Activated CD8-positive, alpha-beta memory T cell treated with anti-CD3 and anti-CD28 coated beads, Interleukin-2, amount 50 U/mL, for 24 hours (primary cell): ENCODE measurements around the gene OR6P1.

ENCODE experiments used
- DNase-seq: peaks from one replicate; pipeline ENCODE4 v3.0.0-alpha.2; 2020; ENCODE audit errors: extremely low read depth

OR6P1 gene

GRCh38 chr1:158570480-158570879 lies at the start of gene OR6P1:
Gene OR6P1 (minus strand): TSS chr1:158570580. CDS start chr1:158563604, 6,976 bp downstream.
- no peak for DNase-seq

DNA sequence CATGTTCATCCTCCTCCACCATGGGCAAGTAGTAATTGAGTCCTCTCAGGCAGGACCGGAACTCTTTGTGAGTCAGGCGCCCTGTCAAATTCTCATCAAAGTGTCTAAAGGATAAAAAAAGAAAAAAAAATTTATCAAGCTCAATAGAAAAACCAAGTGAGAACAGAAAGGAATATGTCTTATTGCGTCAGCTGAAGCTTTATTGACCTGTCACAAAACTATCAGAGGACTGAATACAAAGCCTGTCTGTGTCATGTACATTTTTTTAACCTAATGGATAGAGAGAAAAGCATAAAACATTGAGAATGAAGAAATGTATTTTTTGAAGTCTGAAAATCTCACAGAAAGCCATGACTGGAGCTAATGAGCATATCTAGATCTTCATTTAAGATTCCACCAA lies 43.4 kb upstream of the OR6P1 start:
- no peak for DNase-seq

- DNase-seq, result no peak
Observed at GRCh38 chr1:158611916-158612315, 41.5 kb upstream of the OR6P1 start.

DNA sequence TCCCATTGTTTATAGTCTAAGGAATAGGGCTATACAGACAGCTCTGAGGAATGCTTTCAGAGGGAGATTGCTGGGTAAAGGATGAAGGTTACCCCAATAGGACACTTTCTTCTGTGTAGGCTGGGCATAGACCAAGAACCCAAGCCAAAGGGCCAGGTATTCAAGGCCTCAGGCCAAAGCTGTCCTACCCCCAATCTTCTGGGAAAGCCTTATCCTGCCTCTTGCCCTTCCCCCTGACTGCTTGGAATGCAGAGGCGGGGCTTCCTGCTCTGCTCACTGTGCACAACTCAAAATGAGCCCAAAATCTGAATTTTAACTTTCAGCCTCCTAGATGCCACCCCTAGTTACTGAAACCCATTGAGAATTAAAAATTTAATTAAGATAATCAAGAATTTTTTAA lies 36.9 kb upstream of the OR6P1 start:
- DNase-seq, result no peak

- DNase-seq, result no peak
Observed at GRCh38 chr1:158604968-158605367, 34.6 kb upstream of the OR6P1 start, which contains the start of gene OR10Z1. Gene OR10Z1 (plus strand): TSS chr1:158605268. CDS start chr1:158606439, 1,171 bp downstream.

- DNase-seq, result no peak
Observed at GRCh38 chr1:158600735-158601134, 30.4 kb upstream of the OR6P1 start.

DNA sequence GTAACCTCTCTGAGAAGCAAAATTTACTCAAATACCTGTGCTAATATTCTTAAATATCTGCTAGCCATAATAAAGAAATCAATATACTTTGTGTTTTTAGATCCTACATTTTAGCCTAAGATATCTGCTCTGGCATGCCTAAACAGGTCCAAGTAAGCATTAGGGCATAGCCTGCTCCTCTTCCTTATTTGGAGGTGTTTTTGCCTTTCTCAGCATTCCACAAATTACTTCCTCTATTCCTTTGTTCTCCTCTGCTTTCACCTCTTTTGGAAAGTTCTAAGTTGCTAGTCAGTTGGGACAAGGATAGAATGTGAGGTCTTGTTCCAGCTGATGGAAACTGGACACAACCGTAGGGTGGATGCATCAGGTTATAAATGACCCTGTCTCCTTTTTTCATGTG lies 16.6 kb upstream of the OR6P1 start:
- DNase-seq, result no peak

DNA sequence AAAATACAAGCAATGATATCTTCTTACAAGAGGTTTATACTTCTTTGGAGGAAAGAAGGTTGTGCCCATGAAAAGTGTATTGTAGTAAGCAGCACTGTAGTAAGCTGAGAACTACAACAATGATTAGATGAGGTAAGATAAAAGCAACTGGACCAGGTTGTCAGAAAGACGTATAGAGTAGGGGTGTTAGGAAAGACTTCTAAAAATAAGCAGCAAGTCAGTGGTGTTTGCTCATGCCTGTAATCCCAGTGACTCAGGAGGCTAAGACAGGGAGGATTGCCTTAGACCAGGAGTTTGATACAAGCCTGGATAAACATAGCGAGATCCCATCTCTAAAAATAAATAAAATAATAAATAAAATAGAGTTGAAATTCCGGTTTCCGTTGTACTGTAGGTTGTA lies 13.6 kb upstream of the OR6P1 start:
- no peak for DNase-seq

- no peak for DNase-seq
Observed at GRCh38 chr1:158579733-158580132, 9.4 kb upstream of the OR6P1 start, which contains the start of gene OR10X1. Gene OR10X1 (minus strand): TSS chr1:158579899. CDS start chr1:158579899, 0 bp downstream.

GRCh38 chr1:158577561-158577960 lies 7.2 kb upstream of the OR6P1 start:
- DNase-seq, result no peak

DNA sequence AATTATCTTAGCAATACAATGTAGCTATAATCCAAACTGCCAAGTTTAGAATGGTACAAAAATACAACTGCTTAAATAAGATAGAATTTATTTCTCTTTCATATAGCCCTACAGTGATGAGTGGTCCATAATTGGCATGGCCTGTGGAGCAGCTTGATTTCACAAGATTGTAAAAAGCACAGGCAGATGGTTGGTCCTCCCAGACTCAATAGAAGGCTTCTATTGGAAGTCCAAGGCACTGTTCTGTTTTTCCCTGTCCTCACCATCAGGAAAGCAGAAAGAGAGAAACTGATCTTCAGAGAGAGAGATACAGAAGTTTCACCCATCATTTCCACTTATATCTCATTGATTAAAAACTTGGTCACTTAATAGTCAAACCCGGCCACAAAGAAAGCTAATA lies 1.8 kb upstream of the OR6P1 start:
- DNase-seq, result no peak

- DNase-seq, result no peak
Observed at GRCh38 chr1:158564608-158565007, 5.8 kb downstream of the OR6P1 start.

DNA sequence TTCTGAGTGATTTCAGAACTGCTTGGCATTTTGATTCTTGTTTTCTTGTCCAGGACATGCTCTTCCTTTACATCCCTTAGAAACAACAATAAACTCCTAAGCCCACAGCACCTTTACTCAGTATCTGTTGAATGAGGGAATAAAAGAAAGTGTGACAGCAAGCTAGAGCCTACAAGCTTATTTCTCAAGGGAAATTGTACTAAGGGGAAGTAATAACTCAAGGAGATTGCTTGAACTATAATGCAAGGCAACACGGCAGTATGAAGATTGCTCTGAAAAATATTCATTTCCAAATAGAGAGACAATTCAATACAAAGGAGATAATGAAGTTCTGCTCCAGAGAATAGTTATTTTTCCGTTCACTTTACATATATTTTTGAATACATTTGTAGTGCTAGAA lies 6.5 kb downstream of the OR6P1 start:
- no peak for DNase-seq

GRCh38 chr1:158559696-158560095 lies 10.7 kb downstream of the OR6P1 start:
- no peak for DNase-seq

GRCh38 chr1:158554352-158554751 lies 16.0 kb downstream of the OR6P1 start, which contains the start of gene OR6Y1:
Gene OR6Y1 (minus strand): TSS chr1:158554405. CDS start chr1:158548105, 6,300 bp downstream.
- no peak for DNase-seq

GRCh38 chr1:158552296-158552695 lies 18.1 kb downstream of the OR6P1 start:
- no peak for DNase-seq

GRCh38 chr1:158547533-158547932 lies 22.8 kb downstream of the OR6P1 start:
- DNase-seq, result no peak

DNA sequence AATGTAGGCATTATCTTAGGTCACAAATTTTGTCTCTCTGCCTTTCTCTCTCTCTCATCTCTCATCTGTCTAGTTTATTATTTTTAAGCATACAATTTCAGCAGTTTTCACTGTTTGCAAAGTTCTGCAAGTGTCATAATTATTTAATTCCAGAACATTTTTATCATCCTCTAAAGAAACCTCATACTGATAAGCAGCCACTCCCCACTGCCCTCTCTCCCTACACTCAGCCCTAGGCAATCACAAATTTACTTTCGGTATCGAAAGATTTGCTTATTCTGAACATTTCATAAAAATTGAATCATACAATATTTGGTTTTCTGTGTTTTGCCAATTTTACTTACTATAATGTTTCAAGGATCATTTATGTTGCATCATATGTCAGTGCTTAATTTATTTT lies 32.8 kb downstream of the OR6P1 start:
- DNase-seq, result no peak

DNA sequence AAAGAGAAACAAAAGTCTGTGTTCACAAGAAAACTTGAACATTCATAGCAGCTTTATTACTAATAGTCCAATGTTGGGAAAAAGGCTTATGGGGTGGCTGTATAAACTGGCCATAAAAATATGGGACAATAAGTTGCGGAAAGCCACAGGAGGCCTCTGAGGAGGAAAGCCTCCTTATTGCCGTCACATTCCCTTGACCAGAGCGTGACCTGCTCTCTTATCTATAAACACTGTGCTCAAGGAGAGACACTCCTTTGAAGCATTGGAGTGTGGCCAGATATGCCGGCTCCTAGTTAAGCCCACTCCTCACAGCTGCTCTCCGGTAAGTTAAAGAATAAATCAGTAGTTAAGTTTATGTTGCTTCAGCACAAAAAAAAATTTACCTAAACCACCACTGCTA lies 35.9 kb downstream of the OR6P1 start:
- no peak for DNase-seq

DNA sequence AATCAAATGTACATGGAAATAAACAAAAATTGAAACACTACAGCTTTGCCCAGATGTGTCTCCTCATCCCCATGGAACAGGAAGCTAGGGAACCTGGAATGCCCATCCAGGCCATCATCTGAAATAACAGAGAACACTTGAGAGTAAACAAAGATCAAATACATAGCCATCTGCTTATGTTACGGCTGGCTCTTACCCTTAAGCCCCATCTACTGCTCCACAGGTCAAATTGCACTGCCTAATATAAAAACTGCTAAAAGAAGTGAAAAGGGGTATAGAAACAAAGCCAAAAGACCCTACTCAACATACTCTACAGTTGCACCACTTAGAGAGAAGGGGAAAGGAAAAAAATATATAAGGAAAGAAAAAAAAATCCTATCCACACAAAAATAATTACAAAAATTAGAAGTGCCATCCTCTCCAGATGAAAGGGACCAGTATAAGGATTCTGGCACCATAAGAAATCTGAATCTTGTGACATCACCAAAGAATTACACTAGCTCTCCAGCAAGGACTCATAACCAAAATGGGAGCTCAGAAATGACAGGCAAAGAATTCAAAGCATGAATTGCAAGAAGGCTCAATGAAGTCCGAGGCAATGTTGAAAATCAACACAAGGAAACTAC lies 43.1 kb downstream of the OR6P1 start:
- DNase-seq, result no peak

GRCh38 chr1:158521666-158522058 lies 48.7 kb downstream of the OR6P1 start:
- DNase-seq, result no peak

DNA sequence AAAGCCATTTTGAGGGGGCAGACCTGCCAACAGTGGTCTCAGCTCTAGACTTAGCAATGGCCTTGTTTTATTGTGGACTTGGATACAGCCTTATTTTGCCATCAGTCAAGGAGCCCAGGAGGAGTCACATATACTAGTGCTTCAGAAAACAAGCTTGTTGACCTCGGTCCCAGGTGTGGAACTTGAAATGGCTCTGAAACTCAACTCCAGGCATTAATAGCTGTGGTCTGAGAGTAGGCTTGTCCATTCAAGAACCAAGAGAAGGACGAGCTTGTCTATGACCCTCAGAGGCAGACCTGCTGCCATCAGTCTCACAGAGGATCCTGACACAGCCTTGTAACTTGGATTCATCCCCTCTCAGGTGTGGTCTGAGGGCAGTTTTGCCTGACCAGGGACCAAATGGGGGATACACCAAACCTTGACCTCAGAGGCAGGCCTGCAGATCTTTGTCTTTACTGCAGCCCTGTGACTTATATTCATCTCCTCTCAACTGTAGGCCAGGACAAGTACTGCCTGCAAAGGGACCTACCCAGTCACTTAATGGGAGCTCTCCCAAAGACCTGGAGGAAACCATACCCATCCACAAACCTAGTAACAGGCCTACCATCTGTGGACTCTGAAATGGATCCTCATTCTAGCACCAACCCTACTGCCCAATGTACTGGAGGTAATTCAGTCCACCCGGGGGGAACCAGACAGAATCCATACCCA lies 49.3 kb downstream of the OR6P1 start:
- DNase-seq, result no peak

DNA sequence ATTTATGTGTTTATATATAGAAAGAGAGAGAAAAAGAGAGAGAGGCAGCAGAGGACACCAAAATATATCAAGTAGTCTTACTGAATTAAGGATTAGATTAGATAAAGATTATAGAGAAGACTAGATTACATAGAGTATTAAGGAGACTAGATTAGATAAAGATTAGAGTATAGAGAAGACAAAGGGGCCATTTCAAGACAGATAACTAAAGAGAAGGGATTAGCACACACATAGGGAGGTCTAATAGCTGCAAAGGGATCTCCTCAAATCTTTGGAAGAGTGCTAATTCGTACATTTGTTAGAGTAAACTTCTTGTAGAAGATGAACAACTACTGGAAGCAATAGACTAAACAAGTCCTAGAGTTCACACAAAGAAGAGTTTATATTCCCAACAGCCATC lies 50.4 kb downstream of the OR6P1 start:
- DNase-seq, result no peak
